H9 (cell line): ENCODE results near the gene ASPN. TPM values are rescaled to one million over a fixed set of nuclear protein-coding genes. Genes with fewer than 3 reads are reported as not detected.

ENCODE experiments used
- DNase-seq: peaks from one replicate; pipeline ENCODE4 v3.0.0-alpha.2; 2017
- H2AFZ ChIP-seq: one replicate; pipeline ENCODE4 v1.6.1; 2013; ENCODE audit warnings: mild to moderate bottlenecking, low read length, control low read depth, moderate library complexity
- H2AK5ac ChIP-seq: 2 replicates; pipeline ENCODE4 v1.6.1; 2013; ENCODE audit warnings: low read length, control low read depth, mixed read lengths; ENCODE audit not compliant: insufficient read length
- H2BK120ac ChIP-seq: one replicate; pipeline ENCODE4 v1.6.1; 2013; ENCODE audit warnings: low read depth, mild to moderate bottlenecking, low read length, control low read depth, inconsistent platforms; ENCODE audit not compliant: poor library complexity, severe bottlenecking
- H2BK12ac ChIP-seq: 2 replicates; pipeline ENCODE4 v1.6.1; 2013; ENCODE audit warnings: low read length, control low read depth, mixed read lengths, low read depth; ENCODE audit not compliant: insufficient read length
- H2BK15ac ChIP-seq: 2 replicates; pipeline ENCODE4 v1.6.1; 2013; ENCODE audit warnings: low read depth, low read length, control low read depth
- H2BK20ac ChIP-seq: one replicate; pipeline ENCODE4 v1.6.1; 2013; ENCODE audit warnings: low read depth, mild to moderate bottlenecking, low read length, control low read depth, inconsistent platforms; ENCODE audit not compliant: poor library complexity, severe bottlenecking
- H2BK5ac ChIP-seq: 2 replicates; pipeline ENCODE4 v1.6.1; 2013; ENCODE audit warnings: low read length, control low read depth, mixed read lengths; ENCODE audit not compliant: insufficient read length
- H3K14ac ChIP-seq: 2 replicates; pipeline ENCODE4 v1.6.1; 2013; ENCODE audit warnings: low read length, control low read depth; ENCODE audit not compliant: insufficient read depth
- H3K18ac ChIP-seq: 2 replicates; pipeline ENCODE4 v1.6.1; 2013; ENCODE audit warnings: low read depth, mild to moderate bottlenecking, mixed read lengths, low read length, control low read depth; ENCODE audit not compliant: insufficient read length
- H3K23ac ChIP-seq: 2 replicates; pipeline ENCODE4 v1.6.1; 2013; ENCODE audit warnings: low read length, control low read depth, mixed read lengths, low read depth; ENCODE audit not compliant: insufficient read length
- H3K23me2 ChIP-seq: 2 replicates; pipeline ENCODE4 v1.6.1; 2013; ENCODE audit warnings: low read depth, mild to moderate bottlenecking, mixed read lengths, low read length, control low read depth; ENCODE audit not compliant: insufficient read length, poor library complexity, severe bottlenecking
- H3K27ac ChIP-seq: 2 replicates; pipeline ENCODE4 v1.5.1; 2013; ENCODE audit warnings: low read length, control low read depth, mixed read lengths, low read depth; ENCODE audit not compliant: insufficient read length
- H3K27me3 ChIP-seq: 2 replicates; pipeline ENCODE4 v1.6.1; 2013; ENCODE audit warnings: low read length, control low read depth, inconsistent platforms; ENCODE audit not compliant: insufficient read depth
- H3K4ac ChIP-seq: 2 replicates; pipeline ENCODE4 v1.6.1; 2013; ENCODE audit warnings: low read depth, mild to moderate bottlenecking, control low read depth, inconsistent platforms, low read length, moderate library complexity
- H3K4me1 ChIP-seq: 2 replicates; pipeline ENCODE4 v1.6.1; 2013; ENCODE audit warnings: low read length, control low read depth, inconsistent platforms; ENCODE audit not compliant: insufficient read depth
- H3K4me2 ChIP-seq: 2 replicates; pipeline ENCODE4 v1.6.1; 2013; ENCODE audit warnings: low read length, control low read depth, mixed read lengths; ENCODE audit not compliant: insufficient read length, insufficient read depth
- H3K56ac ChIP-seq: 2 replicates; pipeline ENCODE4 v1.6.1; 2013; ENCODE audit warnings: low read depth, mild to moderate bottlenecking, mixed read lengths, low read length, control low read depth; ENCODE audit not compliant: insufficient read length
- H3K79me1 ChIP-seq: 2 replicates; pipeline ENCODE4 v1.6.1; 2013; ENCODE audit warnings: low read depth, mild to moderate bottlenecking, moderate library complexity, low read length, control low read depth, inconsistent platforms; ENCODE audit not compliant: insufficient read depth, poor library complexity, severe bottlenecking
- H3K79me2 ChIP-seq: 2 replicates; pipeline ENCODE4 v1.6.1; 2013; ENCODE audit warnings: low read length, control low read depth, inconsistent platforms; ENCODE audit not compliant: insufficient read depth
- H3K9ac ChIP-seq: 2 replicates; pipeline ENCODE4 v1.6.1; 2013; ENCODE audit warnings: low read length, control low read depth, mixed read lengths; ENCODE audit not compliant: insufficient read length; ENCODE audit errors: extremely low read depth
- H3K9me3 ChIP-seq: one replicate; pipeline ENCODE4 v1.6.1; 2013; ENCODE audit warnings: low read depth, low read length, inconsistent platforms; ENCODE audit not compliant: control insufficient read depth
- H3T11ph ChIP-seq: one replicate; pipeline ENCODE4 v1.6.1; 2013; ENCODE audit warnings: mild to moderate bottlenecking, low read length, control low read depth, inconsistent platforms
- H4K20me1 ChIP-seq: one replicate; pipeline ENCODE4 v1.6.1; 2013; ENCODE audit not compliant: control insufficient read depth, insufficient read length, insufficient read depth
- H4K5ac ChIP-seq: 2 replicates; pipeline ENCODE4 v1.6.1; 2013; ENCODE audit warnings: low read depth, mild to moderate bottlenecking, mixed read lengths, low read length, control low read depth; ENCODE audit not compliant: insufficient read length
- H4K8ac ChIP-seq: replicated peaks from 2 replicates; pipeline ENCODE4 v1.6.1; 2013; ENCODE audit warnings: low read length, control low read depth, mixed read lengths, low read depth; ENCODE audit not compliant: insufficient read length
- H4K91ac ChIP-seq: 2 replicates; pipeline ENCODE4 v1.6.1; 2013; ENCODE audit warnings: low read depth, mild to moderate bottlenecking, moderate library complexity, mixed read lengths, low read length, control low read depth; ENCODE audit not compliant: insufficient read length
- H3K27ac Mint-ChIP-seq, 3 experiments: 2 replicates in 2 of 3; 3 replicates in 1 of 3; pipeline ENCODE4 v1.8.0; 2020 to 2021; ENCODE audit warnings: mixed read lengths in 3 of 3, mild to moderate bottlenecking in 1 of 3, moderate library complexity in 1 of 3
- H3K27me3 Mint-ChIP-seq: 2 replicates; pipeline ENCODE4 v1.8.0; 2021; ENCODE audit warnings: low read depth, mild to moderate bottlenecking, moderate library complexity, mixed read lengths
- H3K36me3 Mint-ChIP-seq, 3 experiments: 2 replicates in 2 of 3; 3 replicates in 1 of 3; pipeline ENCODE4 v1.8.0; 2020 to 2021; ENCODE audit warnings: low read depth in 3 of 3, mixed read lengths in 3 of 3; ENCODE audit not compliant: insufficient read depth in 1 of 3
- H3K4me1 Mint-ChIP-seq, 2 experiments: 2 replicates each; pipeline ENCODE4 v1.8.0; 2020; ENCODE audit warnings: mixed read lengths in 2 of 2
- H3K4me3 Mint-ChIP-seq, 2 experiments: 2 replicates in 1 of 2; 3 replicates in 1 of 2; pipeline ENCODE4 v1.8.0; 2020 to 2021; ENCODE audit warnings: mild to moderate bottlenecking in 2 of 2, mixed read lengths in 2 of 2, moderate library complexity in 1 of 2
- H3K9me3 Mint-ChIP-seq, 2 experiments: 2 replicates in 1 of 2; 3 replicates in 1 of 2; pipeline ENCODE4 v1.8.0; 2020; ENCODE audit warnings: mild to moderate bottlenecking in 2 of 2, mixed read lengths in 2 of 2, moderate library complexity in 1 of 2
- CTCF ChIP-seq: fragments of 200-600 bp; sonication (generic); conservative IDR thresholded peaks from 3 replicates; pipeline ENCODE4 v1.8.0; 2021; ENCODE audit warnings: antibody characterized with exemption, mild to moderate bottlenecking
- WGBS: extraction: QIAGEN DNeasy Blood & Tissue Kit; methylation state at CpG from one replicate; pipeline ENCODE4 v1.1.7; 2013; ENCODE audit warnings: missing lambda C conversion rate, low lambda C conversion rate, mixed read lengths; ENCODE audit not compliant: insufficient read length; ENCODE audit errors: extremely low coverage; 5-methylcytosine and 5-hydroxymethylcytosine counted together
- total RNA-seq: library from RNA; stranded (reverse); gene quantifications from 2 replicates; pipeline ENCODE4 v1.2.1, GENCODE V29; 2021

ASPN gene
- total RNA-seq, 1 experiment from 2014 or later, result not detected

- Histone ChIP-seq H2AFZ (no peak overlapping the region), H3K18ac (no peak overlapping the region), H3K23me2 (no peaks in the 10 kb centered on the region), H2BK20ac (no peak overlapping the region), H3K79me2 (no peaks in the 10 kb centered on the region), H2BK12ac (no peak overlapping the region), H3K27me3 (no peaks in the 10 kb centered on the region), H2AK5ac (no peak overlapping the region), H3K23ac (no peak overlapping the region), H3K4ac (no peak overlapping the region), H3K4me1 (no peaks in the 10 kb centered on the region), H4K20me1 (no peaks in the 10 kb centered on the region), H4K91ac (no peak overlapping the region), H2BK120ac (no peak overlapping the region), H3K79me1 (no peaks in the 10 kb centered on the region), H3K56ac (no peak overlapping the region), H3K27ac (no peak overlapping the region), H4K8ac (no peak overlapping the region), H3K14ac (no peak overlapping the region), H3K9ac (no peak overlapping the region), H2BK5ac (no peak overlapping the region), H3K4me2 (no peak overlapping the region), H3K9me3 (no peaks in the 10 kb centered on the region), H2BK15ac (no peak overlapping the region), H4K5ac (no peak overlapping the region), H3T11ph (no peak overlapping the region)
- Mint-ChIP-seq H3K4me1 (peaks cover 8% of the 10 kb centered on the region in 2 experiments), H3K27ac (no peak overlapping the region), H3K36me3 (peaks cover 0 to 3% (median 0%) of the 10 kb centered on the region in 3 experiments; a peak in 1 of 7 replicates), H3K27me3 (no peaks in the 10 kb centered on the region), H3K4me3 (no peak overlapping the region), H3K9me3 (no peaks in the 10 kb centered on the region; a peak in 1 of 5 replicates)
- no peak for TF ChIP-seq CTCF
- DNase-seq, result no peak
- WGBS, result no CpG with 5 or more reads among the region's 4 CpGs
Measured at GRCh38 chr9:92444841-92445240, 37.5 kb downstream of the ASPN start.
